GM12874 (cell line): Measurements from ENCODE around the gene U2AF2.

Experiments
- TF ChIP-seq, protein P1 (sequence below): IDR thresholded peaks from 2 replicates; pipeline ENCODE4 v1.5.1; 2011; ENCODE audit warnings: low read depth, mild to moderate bottlenecking, control low read depth, low read length, moderate library complexity; ENCODE audit not compliant: insufficient read depth

Gene U2AF2

DNA sequence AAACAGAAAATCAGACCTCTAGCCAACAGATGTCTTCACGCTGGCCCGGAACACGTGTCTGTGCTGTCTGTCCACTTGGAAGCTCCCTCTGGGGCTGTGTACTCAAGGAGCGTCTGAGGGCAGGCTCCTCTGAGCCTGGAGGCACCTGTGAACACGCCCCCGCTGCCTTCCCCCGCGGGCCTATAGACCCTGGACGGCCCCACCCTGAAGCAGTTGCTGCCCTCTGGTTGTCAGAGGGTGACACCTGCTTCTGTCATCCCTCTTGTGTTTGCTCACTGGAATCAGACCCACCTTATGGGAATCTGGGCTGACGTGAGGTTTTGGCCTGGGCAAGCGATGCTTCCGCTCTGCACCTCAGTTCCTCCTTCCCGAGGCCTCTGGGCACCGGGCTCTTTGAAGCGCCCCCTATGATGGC lies 39.4 kb downstream of the U2AF2 start:
- TF ChIP-seq, protein P1, sequence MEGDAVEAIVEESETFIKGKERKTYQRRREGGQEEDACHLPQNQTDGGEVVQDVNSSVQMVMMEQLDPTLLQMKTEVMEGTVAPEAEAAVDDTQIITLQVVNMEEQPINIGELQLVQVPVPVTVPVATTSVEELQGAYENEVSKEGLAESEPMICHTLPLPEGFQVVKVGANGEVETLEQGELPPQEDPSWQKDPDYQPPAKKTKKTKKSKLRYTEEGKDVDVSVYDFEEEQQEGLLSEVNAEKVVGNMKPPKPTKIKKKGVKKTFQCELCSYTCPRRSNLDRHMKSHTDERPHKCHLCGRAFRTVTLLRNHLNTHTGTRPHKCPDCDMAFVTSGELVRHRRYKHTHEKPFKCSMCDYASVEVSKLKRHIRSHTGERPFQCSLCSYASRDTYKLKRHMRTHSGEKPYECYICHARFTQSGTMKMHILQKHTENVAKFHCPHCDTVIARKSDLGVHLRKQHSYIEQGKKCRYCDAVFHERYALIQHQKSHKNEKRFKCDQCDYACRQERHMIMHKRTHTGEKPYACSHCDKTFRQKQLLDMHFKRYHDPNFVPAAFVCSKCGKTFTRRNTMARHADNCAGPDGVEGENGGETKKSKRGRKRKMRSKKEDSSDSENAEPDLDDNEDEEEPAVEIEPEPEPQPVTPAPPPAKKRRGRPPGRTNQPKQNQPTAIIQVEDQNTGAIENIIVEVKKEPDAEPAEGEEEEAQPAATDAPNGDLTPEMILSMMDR = no peak

DNA sequence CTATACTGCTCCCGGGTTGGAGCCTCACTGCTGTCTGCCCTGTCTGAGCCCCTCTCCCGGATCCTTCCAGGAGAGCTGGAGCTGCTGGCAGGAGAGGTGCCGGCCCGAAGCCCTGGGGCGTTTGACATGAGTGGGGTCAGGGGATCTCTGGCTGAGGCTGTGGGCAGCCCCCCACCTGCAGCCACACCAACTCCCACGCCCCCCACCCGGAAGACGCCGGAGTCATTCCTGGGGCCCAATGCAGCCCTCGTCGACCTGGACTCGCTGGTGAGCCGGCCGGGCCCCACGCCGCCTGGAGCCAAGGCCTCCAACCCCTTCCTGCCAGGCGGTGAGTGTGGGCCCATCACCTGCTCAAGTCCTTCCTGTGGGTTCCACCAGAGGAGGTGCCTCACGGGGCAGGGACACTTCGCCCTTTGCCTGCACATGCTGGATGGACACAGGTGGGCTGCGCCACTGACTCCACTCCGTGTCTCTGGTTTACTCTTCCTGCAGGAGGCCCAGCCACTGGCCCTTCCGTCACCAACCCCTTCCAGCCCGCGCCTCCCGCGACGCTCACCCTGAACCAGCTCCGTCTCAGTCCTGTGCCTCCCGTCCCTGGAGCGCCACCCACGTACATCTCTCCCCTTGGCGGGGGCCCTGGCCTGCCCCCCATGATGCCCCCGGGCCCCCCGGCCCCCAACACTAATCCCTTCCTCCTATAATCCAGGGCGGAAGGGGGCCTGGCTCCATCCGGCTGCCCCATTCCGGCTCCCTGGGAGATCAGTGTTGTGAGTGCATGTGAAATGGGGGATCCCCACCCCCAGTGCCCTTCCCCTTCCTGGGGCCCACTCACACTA lies 40.0 kb downstream of the U2AF2 start:
- TF ChIP-seq, protein P1 = no peak

GRCh38 chr19:55695511-55696290 lies 40.9 kb downstream of the U2AF2 start:
- TF ChIP-seq, protein P1 = no peak

DNA sequence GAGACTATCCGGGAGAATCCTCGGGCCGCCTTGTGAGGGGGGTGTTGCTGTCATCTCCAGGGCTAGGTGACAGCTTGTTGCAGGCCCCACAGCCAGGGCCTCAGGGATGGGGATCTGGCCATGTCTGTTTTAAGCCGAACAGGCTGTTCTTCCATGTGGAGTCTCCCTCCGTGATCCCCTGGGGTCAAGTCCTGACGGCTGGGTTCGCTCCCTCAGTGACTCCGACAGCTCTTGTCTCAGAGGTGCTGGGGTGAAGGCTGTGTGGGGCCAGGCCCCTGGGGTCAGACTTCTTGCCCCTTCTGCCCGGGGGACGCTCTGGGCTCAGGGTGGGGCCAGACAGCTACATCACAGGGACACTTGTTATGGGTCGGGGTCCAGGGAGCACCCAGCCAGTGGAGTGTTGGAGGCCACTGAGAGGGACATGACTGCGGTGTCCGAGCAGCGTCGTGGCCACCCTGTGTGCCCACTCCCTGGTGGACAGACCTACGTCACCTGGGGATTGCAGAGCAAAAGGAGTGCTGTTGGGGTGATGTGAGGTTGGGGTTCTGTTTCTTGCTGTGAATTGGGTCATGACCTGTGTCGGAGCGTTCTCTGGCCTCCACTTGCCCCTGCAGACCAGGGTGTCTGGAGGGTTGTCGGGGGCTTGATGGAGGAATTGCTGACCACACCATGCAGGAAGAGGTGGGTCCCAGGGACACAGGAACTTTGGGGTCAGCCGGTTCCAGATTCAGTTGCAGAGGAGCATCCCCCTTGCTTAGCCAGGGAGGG lies 41.6 kb downstream of the U2AF2 start:
- TF ChIP-seq, protein P1 = no peak

GRCh38 chr19:55697069-55697440 lies 42.2 kb downstream of the U2AF2 start:
- TF ChIP-seq, protein P1 = no peak

DNA sequence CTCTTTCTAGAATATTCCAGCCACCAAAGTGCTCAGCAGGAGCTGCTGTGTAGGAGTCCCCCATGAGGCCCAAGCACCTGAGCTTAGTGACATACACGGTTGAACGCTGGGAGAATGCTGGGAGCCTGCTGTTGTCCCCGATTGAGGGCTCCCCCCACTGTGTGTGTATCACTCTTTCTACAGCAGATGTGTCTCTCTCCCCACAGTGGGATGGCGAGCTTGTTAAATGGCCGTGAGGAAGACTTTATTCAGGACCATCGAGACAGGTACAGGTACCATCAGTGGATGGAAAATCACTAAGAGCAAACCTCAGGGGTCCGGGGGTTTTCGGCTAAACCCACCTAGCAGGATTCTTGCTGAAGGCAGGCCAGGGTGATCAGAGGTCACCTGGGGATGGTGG lies 42.9 kb downstream of the U2AF2 start:
- TF ChIP-seq, protein P1 = no peak

GRCh38 chr19:55698256-55698655 lies 43.4 kb downstream of the U2AF2 start:
- TF ChIP-seq, protein P1 = no peak
